ACC112 (cell line): ENCODE measurements around the gene IRX3.
A peak's percentile ranks its signal among the peaks of the same experiment; 100 is the strongest.

Source experiments
- H2AFZ ChIP-seq: fragments of 200-600 bp; sonication (generic); one replicate; pipeline ENCODE4 v1.6.0; 2017; ENCODE audit warnings: antibody characterized with exemption, low read length; ENCODE audit not compliant: unreplicated experiment
- H3K27ac ChIP-seq: fragments of 200-600 bp; sonication (generic); 2 replicates; pipeline ENCODE4 v1.5.1; 2014; ENCODE audit warnings: low read depth, mild to moderate bottlenecking, antibody characterized with exemption, low read length, moderate library complexity
- H3K27me3 ChIP-seq: fragments of 200-600 bp; sonication (generic); 2 replicates; pipeline ENCODE4 v1.6.1; 2014; ENCODE audit warnings: mild to moderate bottlenecking, antibody characterized with exemption, low read length, moderate library complexity, mixed read lengths; ENCODE audit not compliant: insufficient read depth
- H3K36me3 ChIP-seq: fragments of 200-600 bp; sonication (generic); 2 replicates; pipeline ENCODE4 v1.6.1; 2016; ENCODE audit warnings: mild to moderate bottlenecking, antibody characterized with exemption, low read length, moderate library complexity, mixed read lengths; ENCODE audit not compliant: insufficient read depth
- H3K4me1 ChIP-seq: fragments of 200-600 bp; sonication (generic); one replicate; pipeline ENCODE4 v1.6.1; 2016; ENCODE audit warnings: low read length, mixed read lengths; ENCODE audit not compliant: insufficient read depth, unreplicated experiment, control insufficient read depth
- H3K4me3 ChIP-seq: fragments of 200-600 bp; sonication (generic); 2 replicates; pipeline ENCODE4 v1.5.1; 2014; ENCODE audit warnings: mild to moderate bottlenecking, low read depth, low read length
- H3K79me2 ChIP-seq: fragments of 200-600 bp; sonication (generic); one replicate; pipeline ENCODE4 v1.6.0; 2016; ENCODE audit warnings: low read length; ENCODE audit not compliant: control insufficient read depth, unreplicated experiment, insufficient read depth

The IRX3 gene

GRCh38 chr16:54284319-54284930 lies 2.2 kb downstream of the IRX3 start:
- Histone ChIP-seq H3K4me3 (peak overlapping the region; percentile 87), H3K36me3 (0 out of 2 replicates have a peak, but pooled peaks cover 5% of the 10 kb centered on the region), H3K79me2 (peaks cover 14% of the 10 kb centered on the region), H3K27ac (no peak overlapping the region), H2AFZ (no peak overlapping the region), H3K4me1 (peaks cover 4% of the 10 kb centered on the region), H3K27me3 (no peaks in the 10 kb centered on the region)

GRCh38 chr16:54283725-54284318 lies 2.8 kb downstream of the IRX3 start:
- H3K79me2 ChIP-seq = peaks cover 14% of the 10 kb centered on the region
- H3K27me3 ChIP-seq = no peaks in the 10 kb centered on the region
- peak overlapping the region; percentile 87 for H3K4me3 ChIP-seq
- H3K27ac ChIP-seq = no peak overlapping the region
- peaks cover 4% of the 10 kb centered on the region for H3K4me1 ChIP-seq
- 0 out of 2 replicates have a peak, but pooled peaks cover 5% of the 10 kb centered on the region for H3K36me3 ChIP-seq
- no peak overlapping the region for H2AFZ ChIP-seq

GRCh38 chr16:54282928-54283724 lies 3.5 kb downstream of the IRX3 start:
- Histone ChIP-seq H2AFZ (no peak overlapping the region), H3K27me3 (no peaks in the 10 kb centered on the region), H3K27ac (no peak overlapping the region), H3K4me1 (peaks cover 4% of the 10 kb centered on the region), H3K36me3 (0 out of 2 replicates have a peak, but pooled peaks cover 5% of the 10 kb centered on the region), H3K79me2 (peaks cover 14% of the 10 kb centered on the region), H3K4me3 (peak overlapping the region; percentile 87; the same call in 1 of the 2 replicates)

GRCh38 chr16:54282202-54282927 lies 4.2 kb downstream of the IRX3 start:
- Histone ChIP-seq H3K4me3 (no peak overlapping the region), H3K4me1 (no peaks in the 10 kb centered on the region), H2AFZ (no peak overlapping the region), H3K36me3 (0 out of 2 replicates have a peak, but pooled peaks cover 5% of the 10 kb centered on the region), H3K79me2 (peaks cover 14% of the 10 kb centered on the region), H3K27ac (no peak overlapping the region), H3K27me3 (no peaks in the 10 kb centered on the region)

GRCh38 chr16:54281535-54282201 lies 4.9 kb downstream of the IRX3 start:
- no peaks in the 10 kb centered on the region for H3K27me3 ChIP-seq
- peaks cover 14% of the 10 kb centered on the region for H3K79me2 ChIP-seq
- H3K4me3 ChIP-seq = no peak overlapping the region
- H3K4me1 ChIP-seq = no peaks in the 10 kb centered on the region
- H2AFZ ChIP-seq = no peak overlapping the region
- 0 out of 2 replicates have a peak, but pooled peaks cover 5% of the 10 kb centered on the region for H3K36me3 ChIP-seq
- H3K27ac ChIP-seq = no peak overlapping the region

- H3K36me3 ChIP-seq = 0 out of 2 replicates have a peak, but pooled peaks cover 5% of the 10 kb centered on the region
- H3K27me3 ChIP-seq = no peaks in the 10 kb centered on the region
- no peaks in the 10 kb centered on the region for H3K4me1 ChIP-seq
- H3K79me2 ChIP-seq = peaks cover 14% of the 10 kb centered on the region
- H2AFZ ChIP-seq = no peak overlapping the region
- H3K4me3 ChIP-seq = no peak overlapping the region
- no peak overlapping the region for H3K27ac ChIP-seq
Measured at GRCh38 chr16:54280751-54281150, 5.8 kb downstream of the IRX3 start.

GRCh38 chr16:54277845-54278703 lies 8.5 kb downstream of the IRX3 start:
- Histone ChIP-seq H3K27me3 (no peaks in the 10 kb centered on the region), H3K79me2 (no peaks in the 10 kb centered on the region), H3K27ac (no peak overlapping the region), H2AFZ (no peak overlapping the region), H3K4me3 (no peak overlapping the region), H3K36me3 (no peaks in the 10 kb centered on the region), H3K4me1 (no peaks in the 10 kb centered on the region)

- Histone ChIP-seq H3K79me2 (no peaks in the 10 kb centered on the region), H3K27ac (no peak overlapping the region), H3K4me3 (no peak overlapping the region), H3K36me3 (no peaks in the 10 kb centered on the region), H3K4me1 (no peaks in the 10 kb centered on the region), H3K27me3 (no peaks in the 10 kb centered on the region), H2AFZ (no peak overlapping the region)
Measured at GRCh38 chr16:54275956-54276355, 10.6 kb downstream of the IRX3 start.

GRCh38 chr16:54273566-54273965 lies 13.0 kb downstream of the IRX3 start:
- H3K4me3 ChIP-seq = no peak overlapping the region
- no peak overlapping the region for H3K27ac ChIP-seq
- no peaks in the 10 kb centered on the region for H3K27me3 ChIP-seq
- H3K4me1 ChIP-seq = no peaks in the 10 kb centered on the region
- no peaks in the 10 kb centered on the region for H3K36me3 ChIP-seq
- no peak overlapping the region for H2AFZ ChIP-seq
- no peaks in the 10 kb centered on the region for H3K79me2 ChIP-seq
